Astrocyte (in vitro differentiated cells and primary cell): ENCODE data around the gene ACAD8.

Source experiments
- EZH2 ChIP-seq: IDR thresholded peaks from 2 replicates; pipeline ENCODE4 v1.6.1; 2012; ENCODE audit warnings: mild to moderate bottlenecking, low read length, inconsistent platforms; ENCODE audit not compliant: insufficient read depth
- TF ChIP-seq, protein P1 (sequence below): IDR thresholded peaks from 2 replicates; pipeline ENCODE4 v1.5.1; 2011; ENCODE audit warnings: low read depth, mild to moderate bottlenecking, inconsistent platforms, low read length, moderate library complexity; ENCODE audit not compliant: insufficient read depth

DNA sequence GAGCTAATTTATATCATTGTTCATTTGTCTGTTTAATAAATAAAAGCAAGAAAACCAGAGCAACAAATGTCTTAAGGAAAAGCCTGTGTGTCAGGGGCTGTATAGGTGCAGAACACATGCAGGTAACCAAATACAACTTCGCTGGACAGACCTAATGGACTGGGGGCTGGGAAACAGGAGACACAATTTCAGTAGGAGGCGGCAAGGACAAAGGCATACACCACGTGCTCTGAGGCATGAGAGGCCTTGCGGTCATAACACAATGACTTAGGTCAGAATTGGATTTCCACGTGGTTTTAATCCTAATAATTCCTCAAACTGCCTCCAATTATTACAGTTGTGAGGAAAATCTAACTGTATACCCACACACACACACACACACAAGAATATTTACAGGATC lies 14.1 kb downstream of the ACAD8 start:
- TF ChIP-seq, protein P1, sequence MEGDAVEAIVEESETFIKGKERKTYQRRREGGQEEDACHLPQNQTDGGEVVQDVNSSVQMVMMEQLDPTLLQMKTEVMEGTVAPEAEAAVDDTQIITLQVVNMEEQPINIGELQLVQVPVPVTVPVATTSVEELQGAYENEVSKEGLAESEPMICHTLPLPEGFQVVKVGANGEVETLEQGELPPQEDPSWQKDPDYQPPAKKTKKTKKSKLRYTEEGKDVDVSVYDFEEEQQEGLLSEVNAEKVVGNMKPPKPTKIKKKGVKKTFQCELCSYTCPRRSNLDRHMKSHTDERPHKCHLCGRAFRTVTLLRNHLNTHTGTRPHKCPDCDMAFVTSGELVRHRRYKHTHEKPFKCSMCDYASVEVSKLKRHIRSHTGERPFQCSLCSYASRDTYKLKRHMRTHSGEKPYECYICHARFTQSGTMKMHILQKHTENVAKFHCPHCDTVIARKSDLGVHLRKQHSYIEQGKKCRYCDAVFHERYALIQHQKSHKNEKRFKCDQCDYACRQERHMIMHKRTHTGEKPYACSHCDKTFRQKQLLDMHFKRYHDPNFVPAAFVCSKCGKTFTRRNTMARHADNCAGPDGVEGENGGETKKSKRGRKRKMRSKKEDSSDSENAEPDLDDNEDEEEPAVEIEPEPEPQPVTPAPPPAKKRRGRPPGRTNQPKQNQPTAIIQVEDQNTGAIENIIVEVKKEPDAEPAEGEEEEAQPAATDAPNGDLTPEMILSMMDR: no peak
- TF ChIP-seq EZH2: no peak
